Heart left ventricle (tissue), 16 donors: Measurements from ENCODE around the gene SLC7A7. TPM values are rescaled to one million over a fixed set of nuclear protein-coding genes. Genes with fewer than 3 reads are reported as not detected.
"Not testable (repeated sequence)": the region's sequence is repeated elsewhere in the genome, so short reads cannot be mapped to it uniquely, and the experiment has no call there.

Experiments
- ATAC-seq, 4 donors: fragments of 200-7000 bp; cut with Tn5 transposase; one replicate each; pipeline ENCODE4 v1.9.1; 2020 to 2022; ENCODE audit warnings: moderate library complexity in 4 of 4, mild to moderate bottlenecking in 3 of 4, moderate number of reproducible peaks in 1 of 4
- DNase-seq, 5 donors: peaks; one replicate each; pipeline ENCODE4 v3.0.0-alpha.2; 2020
- H3K27ac ChIP-seq, 12 donors: fragments of 200-600 bp; sonication (generic) in 4 of 12; one replicate each; pipeline versions ENCODE4 v1.5.0 to v1.8.0; 2016 to 2022; ENCODE audit warnings: mild to moderate bottlenecking in 2 of 12
- H3K27me3 ChIP-seq, 9 donors: fragments of 200-600 bp; sonication (generic) in 2 of 9; one replicate each; pipeline versions ENCODE4 v1.5.1 to v1.8.0; 2016 to 2022; ENCODE audit warnings: mild to moderate bottlenecking in 3 of 9
- H3K36me3 ChIP-seq, 9 donors: fragments of 200-600 bp; sonication (generic) in 2 of 9; one replicate each; pipeline versions ENCODE4 v1.5.0 to v1.8.0; 2018 to 2022; ENCODE audit warnings: mild to moderate bottlenecking in 2 of 9
- H3K4me1 ChIP-seq, 12 donors: fragments of 200-600 bp; sonication (generic) in 4 of 12; one replicate each; pipeline versions ENCODE4 v1.5.0 to v1.8.0; 2016 to 2022; ENCODE audit warnings: mild to moderate bottlenecking in 3 of 12
- H3K4me3 ChIP-seq, 12 donors: fragments of 200-600 bp; sonication (generic) in 4 of 12; one replicate each; pipeline versions ENCODE4 v1.5.0 to v1.8.0; 2017 to 2022; ENCODE audit warnings: mild to moderate bottlenecking in 9 of 12, moderate library complexity in 4 of 12
- H3K9me3 ChIP-seq, 12 donors: fragments of 200-600 bp; sonication (generic) in 4 of 12; one replicate each; pipeline versions ENCODE4 v1.5.0 to v1.8.0; 2016 to 2022; ENCODE audit warnings: mild to moderate bottlenecking in 1 of 12
- CTCF ChIP-seq, 12 donors: fragments of 200-600 bp; sonication (generic) in 4 of 12; IDR thresholded peaks; one replicate each; pipeline versions ENCODE4 v1.5.0 to v1.8.0; 2018 to 2022; ENCODE audit warnings: antibody characterized with exemption in 12 of 12, mild to moderate bottlenecking in 5 of 12
- POLR2A ChIP-seq, 2 donors: fragments of 450-650 bp; IDR thresholded peaks; one replicate each; pipeline ENCODE4 v1.6.1; 2017; ENCODE audit warnings: antibody characterized with exemption in 2 of 2, mild to moderate bottlenecking in 2 of 2, moderate library complexity in 2 of 2
- WGBS, 4 donors: extraction: QIAGEN DNeasy Blood & Tissue Kit in 2 of 4; methylation state at CpG; one replicate each; pipeline versions ENCODE4 v1.1.5 to v1.1.7; 2013 to 2018; 5-methylcytosine and 5-hydroxymethylcytosine counted together
- intact Hi-C, 10 donors: fragments of 100-400 bp; cut with DNase I; formaldehyde crosslinking; loops; one replicate each; pipeline versions ENCODE4 v1.11.1 to v1.14.2; 2022
- polyA plus RNA-seq, 2 donors: library from polyadenylated mRNA; stranded (reverse); fragments of 200-250 nt; gene quantifications; one replicate each; pipeline ENCODE4 v1.2.3, GENCODE V29; 2013
- total RNA-seq, 9 donors: library from RNA; depleted of rRNA in 2 of 9; stranded (reverse); fragments of >200 nt in 2 of 9; fragmentation: NEBNext Ultra II Directional in 3 of 9; extraction: Animal tissue kit (Norgen Biotek cat#: 25700) in 3 of 9; gene quantifications; one replicate each; pipeline versions ENCODE4 v1.1.0 to v1.2.4, GENCODE V29; 2016 to 2023
- donor health status: ischemic (EF 13 %, LVEDD 7.1; RV severe dilation, severe dysfunction).
- donor health status: healthy with polysubstance abuse.
- donor health status: DM: no; HTN: yes; CAD: no.
- donor health status: DM: no; HTN: no; CAD: no.
- donor health status: ischemic (EF 25% LVEDD 6.9; RV normal size, moderate dysfunction).
- donor health status: ischemic (EF 25% LVEDD 5.7; RV mildly dilated, moderate dysfunction).
- donor health status: healthy.
- donor health status: DM: yes; HTN: yes; CAD: no.
- donor health status: ischemic (EF 35%, LVEDD 5.7; RV mildly dilated, moderate dysfunction).
- donor health status: nonischemic (EF 11% LVEDD 7.7; RV severe dilation, severe dysfunction).
- donor health status: DM: yes; HTN: yes; CAD: no.
- donor health status: PGD.
- donor health status: ischemic (EF 29% LVEDD 5.4; RV normal size, mild dysfunction).
- donor health status: nonischemic (EF 23%, LVEDD 6.1; RV moderate dilation, normal function).

The SLC7A7 gene
- total and polyA plus RNA-seq, 11 donors: 1.3 to 28.0 (median 3.8) TPM

GRCh38 chr14:22852599-22852939, 37.3 kb upstream of the SLC7A7 start:
- 80 to 92% (median 83%) methylated on average over 2 of the region's 2 CpGs for WGBS, 4 donors
- peaks cover 3 to 56% (median 50%) of the 10 kb centered on the region in 12 donors for H3K4me1 ChIP-seq
- no peak overlapping the region for H3K4me3 ChIP-seq
- no peak for DNase-seq
- ATAC-seq: no peak
- H3K27ac ChIP-seq: peak overlapping the region in 1 of 12 donors; percentile 68
- intact Hi-C loops: loop anchor here (2.0 to 10.0 kb wide), 14 partner anchors 16 to 468 kb away; partner anchors contain the start of gene MMP14 (in 2 of the 10)
- no peaks in the 10 kb centered on the region for H3K36me3 ChIP-seq
- no peaks in the 10 kb centered on the region for H3K27me3 ChIP-seq
- no peak for TF ChIP-seq POLR2A (IDR thresholded peaks at IDR 0.05)
- TF ChIP-seq CTCF (IDR thresholded peaks at IDR 0.05): no peak
- H3K9me3 ChIP-seq: peaks cover 0 to 6% (median 0%) of the 10 kb centered on the region in 12 donors

- not testable (repeated sequence) for H3K27me3 ChIP-seq, H3K36me3 ChIP-seq, ATAC-seq, H3K9me3 ChIP-seq, DNase-seq, H3K4me3 ChIP-seq
- intact Hi-C loops: loop anchor here (2.0 to 10.0 kb wide), 14 partner anchors 15 to 467 kb away; partner anchors contain the start of gene MMP14 (in 2 of the 10)
- 83 to 86% (median 85%) methylated on average over 10 to 12 of the region's 12 CpGs for WGBS, 4 donors
- Histone ChIP-seq H3K27ac (peak overlapping the region in 4 of 12 donors; percentile 83 to 91 (median 84)), H3K4me1 (peaks cover 3 to 60% (median 53%) of the 10 kb centered on the region in 12 donors)
Measured at GRCh38 chr14:22852178-22852577, 36.9 kb upstream of the SLC7A7 start.

- ATAC-seq (peak; percentile 84 to 91 (median 90)), DNase-seq (peak; percentile 90 to 96 (median 91))
- TF ChIP-seq CTCF (IDR thresholded peaks at IDR 0.05) (no peak), POLR2A (IDR thresholded peaks at IDR 0.05) (no peak)
- intact Hi-C loops: loop anchor here (2.0 to 10.0 kb wide), 12 partner anchors 22 to 466 kb away; partner anchors contain the start of gene MRPL52 (in 1 of the 10)
- Histone ChIP-seq H3K4me3 (peak overlapping the region in 1 of 12 donors; percentile 20), H3K9me3 (no peaks in the 10 kb centered on the region), H3K27ac (peak overlapping the region; percentile 20 to 91 (median 84)), H3K4me1 (peaks cover 3 to 69% (median 60%) of the 10 kb centered on the region in 12 donors), H3K36me3 (peaks cover 0 to 10% (median 3%) of the 10 kb centered on the region in 9 donors), H3K27me3 (no peaks in the 10 kb centered on the region)
- 37 to 53% (median 45%) methylated on average over 7 to 9 of the region's 9 CpGs for WGBS, 4 donors
Measured at GRCh38 chr14:22850944-22851764, 35.9 kb upstream of the SLC7A7 start.

- intact Hi-C loops: no loop called here
- peak; percentile 54 to 87 (median 66) for DNase-seq
- Histone ChIP-seq H3K27ac (peak overlapping the region; percentile 62 to 91 (median 84)), H3K27me3 (no peaks in the 10 kb centered on the region), H3K9me3 (no peaks in the 10 kb centered on the region), H3K4me3 (peak overlapping the region in 2 of 12 donors; percentile 4 to 20), H3K36me3 (peaks cover 0 to 29% (median 22%) of the 10 kb centered on the region in 9 donors), H3K4me1 (peaks cover 3 to 80% (median 62%) of the 10 kb centered on the region in 12 donors)
- TF ChIP-seq CTCF (IDR thresholded peaks at IDR 0.05) (no peak), POLR2A (IDR thresholded peaks at IDR 0.05) (no peak)
- 49 to 59% (median 58%) methylated on average over 19 of the region's 19 CpGs for WGBS, 4 donors
- peak in 3 of 4 donors; percentile 1 to 19 (median 10) for ATAC-seq
Measured at GRCh38 chr14:22849212-22849819, 34.1 kb upstream of the SLC7A7 start.
